Stimulated activated naive CD4-positive, alpha-beta T cell treated with Interleukin-2 at 50 U/mL for 16 hours (primary cell): Measurements from ENCODE around the gene DDX20.
"Not testable (repeated sequence)": the region's sequence is repeated elsewhere in the genome, so short reads cannot be mapped to it uniquely, and the experiment has no call there.

Source experiments
- DNase-seq: peaks from one replicate; lab custom pipeline; 2025; lab: John Stamatoyannopoulos, UW

The DDX20 gene

DNA sequence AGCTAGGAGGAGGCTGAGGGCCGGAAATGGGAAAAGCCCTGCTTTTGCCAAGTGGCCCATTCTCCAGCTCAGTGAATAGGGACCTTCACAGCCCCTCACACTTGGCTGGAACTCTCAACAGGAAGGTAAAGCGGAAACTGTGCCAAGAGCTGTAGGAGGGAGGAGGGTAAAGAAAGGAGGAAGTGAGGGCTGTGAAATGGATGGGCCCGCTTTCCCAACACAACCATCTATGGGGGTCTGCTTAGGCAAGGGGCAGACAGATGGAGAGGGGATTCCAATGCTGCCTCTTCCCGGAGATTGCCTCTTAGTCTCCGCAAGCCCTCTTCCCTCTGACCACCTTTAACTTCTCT, 21.7 kb upstream of the DDX20 start:
- no peak for DNase-seq

DNA sequence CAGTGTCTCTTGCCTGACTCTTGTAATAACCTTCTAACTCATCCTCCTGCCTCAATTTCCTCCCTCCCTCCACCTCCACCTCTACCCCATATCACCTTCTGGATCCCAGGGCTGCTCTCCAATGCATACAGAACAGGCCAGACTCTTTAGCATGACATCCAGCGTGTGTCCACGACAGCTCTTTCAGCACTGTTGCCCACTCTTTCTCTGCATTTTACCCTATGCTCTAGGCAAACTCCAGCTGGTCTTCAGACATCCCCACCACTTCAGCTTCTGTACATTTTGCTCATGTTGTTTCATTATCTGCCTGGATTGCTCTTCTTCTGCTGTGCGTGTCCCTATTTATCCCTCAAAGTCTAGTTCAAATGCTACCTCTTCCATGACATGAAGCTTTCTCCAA, 21.3 kb upstream of the DDX20 start:
- no peak for DNase-seq

DNA sequence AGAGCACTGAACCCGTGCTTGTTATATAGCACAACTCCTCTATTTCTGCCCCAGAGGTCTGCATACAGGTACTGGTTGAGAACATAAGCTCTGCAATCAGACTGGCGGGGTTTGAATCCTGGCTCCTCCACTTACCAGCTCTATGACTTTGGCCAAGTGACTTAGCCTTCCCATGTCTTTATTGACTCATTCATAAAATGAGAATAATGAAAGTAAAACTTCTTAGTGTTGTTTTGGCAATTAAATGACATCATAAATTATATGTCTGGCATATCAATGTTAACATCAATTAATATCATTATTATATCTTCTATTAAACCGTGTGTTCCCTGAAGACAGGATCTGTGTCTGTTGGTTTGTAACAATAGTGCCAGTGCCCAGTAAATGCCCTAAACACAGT, 20.8 kb upstream of the DDX20 start:
- no peak for DNase-seq

GRCh38 chr1:111735321-111735720, 20.4 kb upstream of the DDX20 start:
- DNase-seq, result no peak

GRCh38 chr1:111735858-111736544, 19.7 kb upstream of the DDX20 start:
- DNase-seq, result no peak

- no peak for DNase-seq
These were observed 19.0 kb upstream of the DDX20 start for GRCh38 chr1:111736548-111737215.

DNA sequence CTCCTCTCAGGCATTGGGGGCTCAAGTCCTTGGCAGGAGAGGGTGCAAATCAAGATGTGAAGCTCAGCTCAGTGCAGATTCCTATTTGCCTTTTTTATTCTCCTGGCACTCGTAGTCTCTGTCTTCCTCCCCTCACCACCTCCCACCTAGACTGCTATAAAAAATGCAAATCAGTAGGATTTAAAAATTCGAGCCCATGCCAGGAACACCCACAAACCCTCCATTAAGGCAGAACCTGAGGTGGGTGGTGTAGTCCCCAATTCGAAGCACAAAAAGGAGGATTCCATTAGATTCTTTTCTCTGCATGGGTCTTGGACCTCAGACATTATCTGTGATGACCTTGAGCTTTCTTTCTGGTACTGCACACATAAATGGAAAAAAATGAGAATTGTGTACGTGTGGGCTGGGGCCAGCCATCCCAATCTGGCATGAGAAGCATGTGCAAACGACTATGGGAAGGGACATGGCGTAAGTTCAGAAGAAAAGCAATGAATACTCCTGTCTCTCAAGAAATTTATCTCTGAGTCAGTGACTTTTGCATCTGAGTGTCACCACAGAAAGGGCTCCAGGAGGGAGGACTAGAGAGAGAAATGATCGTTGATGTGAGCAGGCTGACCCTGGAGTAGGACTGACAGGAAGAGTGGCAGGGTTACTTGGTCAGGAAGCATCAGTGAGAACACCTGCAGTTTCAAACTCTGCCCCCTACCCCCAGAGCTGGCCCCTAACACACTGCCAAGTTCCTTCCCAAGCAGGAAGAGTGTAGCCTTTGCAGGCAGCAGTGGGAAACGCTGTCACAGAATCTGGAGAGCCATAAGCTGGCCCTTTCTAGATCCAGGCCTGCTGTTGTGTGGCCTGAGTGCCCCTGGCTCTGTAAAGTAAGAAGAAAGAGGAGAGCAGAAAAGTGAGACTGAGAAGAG, 18.2 kb upstream of the DDX20 start:
- DNase-seq, result no peak

DNA sequence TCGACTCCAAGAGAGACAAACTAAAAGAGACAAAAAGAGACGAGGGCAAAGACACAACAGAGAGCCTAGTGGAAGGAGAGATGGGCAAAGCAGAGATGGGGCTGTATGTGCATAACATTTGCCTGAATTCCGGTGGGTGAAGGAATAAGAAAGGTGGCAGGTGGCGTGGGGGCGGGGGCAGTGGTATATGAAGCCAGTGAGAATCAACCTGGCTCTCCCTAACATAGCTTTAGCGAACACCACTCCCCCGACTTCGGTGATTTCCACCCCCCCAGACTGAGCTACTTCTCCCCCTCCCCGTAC, 17.6 kb upstream of the DDX20 start:
- DNase-seq, result no peak

GRCh38 chr1:111738436-111739193, 17.1 kb upstream of the DDX20 start:
- peak; percentile 34 for DNase-seq

DNA sequence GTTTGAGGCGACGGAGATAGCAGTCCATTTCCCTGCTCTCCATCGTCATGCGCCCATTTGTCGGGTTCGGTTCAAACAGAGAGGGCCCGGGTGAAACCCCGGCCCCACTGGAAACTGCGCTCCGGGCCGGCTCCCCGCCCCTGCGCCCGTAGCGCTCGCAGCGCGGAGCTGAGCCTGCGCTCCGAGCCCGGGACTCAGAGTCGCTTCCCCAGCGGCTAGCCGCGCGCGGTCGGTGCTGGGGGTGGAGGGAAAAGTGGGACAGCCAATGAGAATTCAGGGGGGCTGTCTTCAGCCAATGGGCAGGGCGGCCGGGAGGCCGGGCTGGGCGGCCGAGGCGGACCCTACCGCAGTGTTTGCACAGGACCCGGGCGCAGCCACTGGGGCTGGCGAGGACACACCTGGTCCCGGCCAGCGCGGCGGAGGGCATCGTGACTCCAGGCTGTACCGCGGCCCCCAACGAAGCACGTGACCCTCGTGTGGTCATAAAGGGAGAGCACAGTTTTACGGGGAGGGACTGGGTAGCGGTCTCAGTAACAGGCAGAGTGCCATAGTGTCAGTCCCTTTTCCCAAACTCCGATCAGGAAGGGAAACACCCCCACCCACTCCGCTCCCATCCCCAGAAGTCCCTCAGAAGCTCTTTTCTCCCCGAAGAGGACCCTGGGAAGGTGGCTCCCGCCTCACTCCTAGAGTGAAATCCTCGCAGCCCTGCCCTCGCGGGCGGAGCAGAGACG, 16.3 kb upstream of the DDX20 start, which contains the start of gene INKA2:
INKA2 (minus strand) TSS at position 202 of the 731 bp plus-strand sequence; CDS start at position 49, 153 bp downstream.
- peak; percentile 67 for DNase-seq

DNA sequence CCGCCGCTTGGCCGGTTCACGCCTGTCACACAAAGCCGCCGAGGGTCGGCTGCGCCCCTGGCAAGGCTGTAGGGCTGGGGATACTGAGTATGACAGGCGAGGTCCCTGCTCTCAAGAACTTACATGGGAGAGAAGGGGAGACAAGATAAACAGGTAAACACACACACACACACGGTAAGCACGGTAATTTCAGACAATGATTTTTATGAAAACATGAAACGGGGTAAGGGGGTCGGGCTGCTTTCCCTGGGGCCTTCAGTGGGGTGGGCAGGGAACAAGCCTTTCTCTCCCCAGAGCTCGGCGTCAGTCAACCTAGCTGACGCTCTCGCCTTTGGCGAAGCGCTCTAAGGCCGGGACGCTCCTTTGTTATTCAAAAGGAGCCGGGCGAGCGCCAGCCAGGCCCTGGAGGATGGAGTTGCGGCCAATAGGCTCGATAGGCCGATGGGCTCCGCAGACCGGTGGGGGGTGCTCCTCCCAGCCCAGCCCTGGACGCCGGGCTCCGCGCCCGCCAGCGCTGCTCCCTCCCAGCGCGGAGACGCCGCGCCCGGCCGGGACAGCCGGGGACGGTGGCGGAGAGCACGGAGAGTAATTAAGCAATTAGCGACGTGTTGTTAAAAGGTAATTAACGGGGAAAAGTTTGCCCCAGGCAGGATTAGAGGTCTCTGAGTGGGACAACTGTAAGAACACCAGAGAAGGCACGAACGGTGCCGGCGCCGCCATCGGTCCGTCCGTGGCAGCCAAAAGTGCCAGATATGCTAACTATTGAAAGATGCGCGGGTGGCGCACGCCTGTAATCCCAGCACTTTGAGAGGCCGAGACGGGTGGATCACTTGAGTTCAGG, 15.6 kb upstream of the DDX20 start:
- no peak for DNase-seq

DNA sequence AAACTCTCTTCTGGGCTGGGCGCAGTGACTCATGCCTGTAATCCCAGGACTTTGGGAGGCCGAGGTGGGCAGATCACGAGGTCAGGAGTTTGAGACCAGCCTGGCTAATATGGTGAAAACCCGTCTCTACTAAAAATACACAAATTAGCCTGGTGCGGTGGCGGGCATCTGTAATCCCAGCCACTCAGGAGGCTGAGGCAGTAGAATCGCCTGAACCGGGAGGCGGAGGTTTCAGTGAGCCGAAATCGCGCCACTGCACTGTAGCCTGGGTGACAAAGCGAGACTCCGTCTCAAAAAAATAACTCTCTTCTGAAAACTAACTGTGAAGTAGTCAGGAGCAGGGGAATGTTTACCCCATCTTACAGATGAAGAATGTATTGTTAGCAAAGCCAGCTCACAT, 13.4 kb upstream of the DDX20 start:
- DNase-seq, result not testable (repeated sequence)

DNA sequence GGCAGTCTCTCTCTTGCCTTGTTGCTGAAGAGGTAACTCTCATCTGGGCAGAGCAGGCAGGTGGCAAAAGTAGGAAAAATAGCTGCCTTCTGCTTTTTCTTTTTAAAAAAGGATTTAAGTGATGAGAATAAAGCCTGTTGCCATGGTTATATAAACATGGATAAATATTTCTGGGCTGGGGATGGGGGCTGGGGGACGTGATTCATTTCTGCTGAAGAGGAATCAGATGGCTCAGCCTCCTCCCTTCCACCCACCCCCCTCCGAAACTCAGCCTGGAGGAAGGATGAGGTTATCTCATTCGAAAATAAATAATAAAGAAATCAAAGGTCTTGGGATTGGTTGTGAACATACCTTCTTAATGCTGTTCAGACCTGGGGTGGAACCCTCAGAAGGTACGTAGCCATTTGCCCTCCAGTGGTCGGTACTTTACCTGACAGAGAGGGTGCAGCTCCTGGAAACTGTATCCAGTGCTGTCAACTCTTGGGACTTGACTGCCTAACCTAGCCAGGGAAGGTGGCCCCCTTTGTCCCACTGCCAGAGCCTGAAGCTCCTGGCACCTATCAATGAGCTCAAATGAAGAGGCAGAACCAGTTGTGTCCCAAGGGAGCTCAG, 12.7 kb upstream of the DDX20 start:
- DNase-seq, result no peak

DNA sequence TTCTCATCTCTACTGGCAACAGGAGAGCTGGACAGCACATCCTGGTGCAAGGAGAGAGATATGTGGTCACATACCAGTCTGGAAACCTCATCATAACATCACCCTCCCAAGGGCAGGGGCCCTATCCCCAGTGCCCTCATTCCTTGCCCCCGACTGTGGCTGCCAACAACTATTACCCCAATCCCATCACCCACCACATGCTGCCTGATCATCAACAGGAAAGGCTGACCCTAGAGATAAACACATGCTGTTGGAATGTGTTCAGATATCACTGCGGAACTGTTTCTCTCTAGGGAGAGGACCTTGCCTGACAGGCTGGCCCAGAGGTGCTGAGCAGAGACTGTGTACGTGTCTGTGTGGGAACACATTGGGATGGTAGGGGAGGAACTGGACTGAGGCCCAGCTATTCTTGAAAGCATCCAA, 12.0 kb upstream of the DDX20 start:
- DNase-seq, result no peak

DNA sequence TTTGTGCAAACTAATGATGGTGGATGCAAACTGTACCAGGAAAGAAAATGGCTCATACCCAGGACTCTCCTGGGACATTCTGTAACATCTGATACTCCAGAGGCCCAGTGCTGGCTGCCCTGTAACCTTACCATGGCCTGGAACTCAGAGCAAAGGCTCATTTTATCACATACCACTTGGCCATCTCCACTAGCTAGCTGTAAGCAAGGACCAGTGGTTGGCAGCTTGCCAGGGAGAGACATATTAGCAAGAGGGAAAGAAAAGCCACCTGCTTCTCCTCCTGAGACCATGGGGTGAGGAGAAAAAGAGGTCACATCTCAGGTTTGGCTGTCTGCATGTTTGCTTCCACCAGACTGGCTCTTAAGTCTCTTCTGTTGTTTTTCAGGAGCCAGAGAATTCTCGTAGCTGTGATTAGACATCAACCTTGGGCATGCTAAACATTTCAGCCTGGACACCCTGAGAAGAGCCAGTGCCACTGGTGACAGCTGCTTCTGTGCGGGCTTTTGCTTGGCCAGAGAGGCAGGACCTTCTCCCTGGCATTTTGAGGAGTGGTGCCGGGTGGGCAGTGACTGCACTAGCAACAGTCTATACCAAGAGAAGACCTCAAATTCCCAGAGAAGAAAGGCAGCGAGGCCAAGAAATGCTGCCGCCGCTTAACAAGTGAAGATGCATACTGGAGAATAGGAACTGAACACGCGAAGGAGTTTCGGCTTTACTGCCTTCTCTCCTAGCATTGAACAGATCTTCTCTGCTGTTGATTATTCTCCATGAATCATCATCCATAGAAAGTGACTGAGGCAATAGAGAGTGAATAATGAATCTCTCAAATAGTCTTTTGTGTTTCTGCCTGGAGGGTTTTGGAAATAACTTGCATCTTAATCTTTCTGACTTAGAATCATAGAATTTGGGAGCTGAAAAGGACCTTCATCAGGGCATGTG, 9.8 kb upstream of the DDX20 start:
- DNase-seq, result no peak

DNA sequence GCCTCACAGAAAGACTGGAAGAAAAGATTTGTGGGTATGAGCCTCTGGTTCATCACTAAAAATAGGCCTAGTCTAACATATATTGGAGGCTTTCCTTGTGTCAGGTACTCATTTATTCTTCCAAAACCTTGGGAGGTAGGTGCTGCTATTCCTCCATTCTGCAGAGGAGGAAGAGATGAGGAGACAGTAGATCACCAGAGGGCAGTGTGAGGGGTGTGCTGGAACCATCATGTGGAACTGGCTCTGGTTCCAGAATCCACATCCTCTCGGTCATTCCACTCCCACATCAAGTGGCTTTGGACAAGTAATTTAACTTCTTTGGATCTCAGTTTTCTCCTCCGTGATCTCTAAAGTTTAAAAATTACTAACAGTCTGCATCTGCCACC, 9.1 kb upstream of the DDX20 start:
- no peak for DNase-seq

DNA sequence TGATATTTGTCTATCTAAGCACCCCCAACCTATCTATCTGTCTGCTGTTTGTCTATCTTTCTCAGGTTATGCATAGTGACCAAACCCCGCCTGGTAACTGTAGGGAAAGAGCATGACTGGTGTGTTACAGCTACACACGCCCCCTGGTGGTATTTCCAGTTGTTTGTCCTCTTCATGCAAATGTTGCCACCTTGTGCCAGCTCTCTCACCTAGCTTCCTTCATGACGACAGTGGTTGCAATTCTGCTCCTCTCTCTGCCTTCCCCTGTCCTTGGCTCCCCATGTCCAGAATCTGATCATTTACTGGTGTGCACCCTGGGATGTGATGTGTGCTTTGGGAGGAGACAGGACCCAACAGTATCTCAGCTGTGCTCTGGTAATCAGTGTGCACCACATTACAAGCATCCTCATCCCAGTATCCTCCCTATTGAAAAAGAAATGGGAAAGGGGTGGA, 8.4 kb upstream of the DDX20 start:
- peak; percentile 37 for DNase-seq

- no peak for DNase-seq
These were observed 7.8 kb upstream of the DDX20 start for GRCh38 chr1:111747947-111748346.

GRCh38 chr1:111749628-111750027, 6.1 kb upstream of the DDX20 start:
- no peak for DNase-seq
